ENCODE measurements around the gene HMCN1. TPM values are rescaled to one million over a fixed set of nuclear protein-coding genes. Genes with fewer than 3 reads are reported as not detected.

HMCN1 gene
- total RNA-seq, 2 donors from 2014 or later, result 6.5 to 7.4 TPM

DNA sequence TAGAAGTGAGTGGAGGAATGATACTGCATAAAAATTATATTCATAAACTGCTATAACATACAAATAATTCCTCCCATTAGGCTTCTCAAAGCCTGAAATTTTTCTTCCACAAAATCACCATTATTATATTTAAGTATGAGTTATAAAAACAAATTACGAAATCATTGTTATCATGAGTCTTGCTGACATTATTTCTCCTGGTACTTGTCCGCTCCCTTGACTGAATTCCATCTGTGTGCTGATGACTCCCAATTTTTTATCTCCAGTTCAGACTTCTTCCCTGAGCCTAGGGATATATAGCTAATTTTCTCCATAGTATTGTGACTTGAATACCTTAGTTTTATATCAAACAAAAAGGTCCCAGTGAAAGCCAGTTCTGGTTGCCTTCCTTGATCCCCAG, 268.2 kb downstream of the HMCN1 start:
- Mint-ChIP-seq H3K27me3 (ENCODE audit: insufficient read depth) (no peaks in the 10 kb centered on the region), H3K36me3 (ENCODE audit: low read depth) (no peaks in the 10 kb centered on the region), H3K4me1 (no peaks in the 10 kb centered on the region), H3K27ac (no peak overlapping the region), H3K9me3 (no peaks in the 10 kb centered on the region), H3K4me3 (no peak overlapping the region)
- 96 to 100% methylated on average over 1 to 2 of the region's 2 CpGs for WGBS, 2 experiments (ENCODE audit: insufficient coverage in 1 of 2, insufficient read length in 1 of 2)
- no peaks in the 10 kb centered on the region for H3K36me3 ChIP-seq (ENCODE audit: control insufficient read depth, insufficient read depth, low read length)
- no peak overlapping the region for H3K4me3 ChIP-seq (ENCODE audit: low read length)
- TF ChIP-seq, protein P1, sequence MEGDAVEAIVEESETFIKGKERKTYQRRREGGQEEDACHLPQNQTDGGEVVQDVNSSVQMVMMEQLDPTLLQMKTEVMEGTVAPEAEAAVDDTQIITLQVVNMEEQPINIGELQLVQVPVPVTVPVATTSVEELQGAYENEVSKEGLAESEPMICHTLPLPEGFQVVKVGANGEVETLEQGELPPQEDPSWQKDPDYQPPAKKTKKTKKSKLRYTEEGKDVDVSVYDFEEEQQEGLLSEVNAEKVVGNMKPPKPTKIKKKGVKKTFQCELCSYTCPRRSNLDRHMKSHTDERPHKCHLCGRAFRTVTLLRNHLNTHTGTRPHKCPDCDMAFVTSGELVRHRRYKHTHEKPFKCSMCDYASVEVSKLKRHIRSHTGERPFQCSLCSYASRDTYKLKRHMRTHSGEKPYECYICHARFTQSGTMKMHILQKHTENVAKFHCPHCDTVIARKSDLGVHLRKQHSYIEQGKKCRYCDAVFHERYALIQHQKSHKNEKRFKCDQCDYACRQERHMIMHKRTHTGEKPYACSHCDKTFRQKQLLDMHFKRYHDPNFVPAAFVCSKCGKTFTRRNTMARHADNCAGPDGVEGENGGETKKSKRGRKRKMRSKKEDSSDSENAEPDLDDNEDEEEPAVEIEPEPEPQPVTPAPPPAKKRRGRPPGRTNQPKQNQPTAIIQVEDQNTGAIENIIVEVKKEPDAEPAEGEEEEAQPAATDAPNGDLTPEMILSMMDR (conservative IDR thresholded peaks at IDR 0.05), result no peak
- no peaks in the 10 kb centered on the region for H3K27me3 ChIP-seq (ENCODE audit: control insufficient read depth, insufficient read depth, low read length, poor library complexity, severe bottlenecking)
- no peaks in the 10 kb centered on the region for H3K4me1 ChIP-seq (ENCODE audit: control insufficient read depth, insufficient read depth, low read length)
- no peak overlapping the region for H3K9ac ChIP-seq (ENCODE audit: extremely low read depth, low read length, poor library complexity, severe bottlenecking)
- H3K27ac ChIP-seq (ENCODE audit: low read depth, low read length), result no peak overlapping the region
- no peak for DNase-seq
- H3K9me3 ChIP-seq (ENCODE audit: control insufficient read depth, low read length), result no peaks in the 10 kb centered on the region

DNA sequence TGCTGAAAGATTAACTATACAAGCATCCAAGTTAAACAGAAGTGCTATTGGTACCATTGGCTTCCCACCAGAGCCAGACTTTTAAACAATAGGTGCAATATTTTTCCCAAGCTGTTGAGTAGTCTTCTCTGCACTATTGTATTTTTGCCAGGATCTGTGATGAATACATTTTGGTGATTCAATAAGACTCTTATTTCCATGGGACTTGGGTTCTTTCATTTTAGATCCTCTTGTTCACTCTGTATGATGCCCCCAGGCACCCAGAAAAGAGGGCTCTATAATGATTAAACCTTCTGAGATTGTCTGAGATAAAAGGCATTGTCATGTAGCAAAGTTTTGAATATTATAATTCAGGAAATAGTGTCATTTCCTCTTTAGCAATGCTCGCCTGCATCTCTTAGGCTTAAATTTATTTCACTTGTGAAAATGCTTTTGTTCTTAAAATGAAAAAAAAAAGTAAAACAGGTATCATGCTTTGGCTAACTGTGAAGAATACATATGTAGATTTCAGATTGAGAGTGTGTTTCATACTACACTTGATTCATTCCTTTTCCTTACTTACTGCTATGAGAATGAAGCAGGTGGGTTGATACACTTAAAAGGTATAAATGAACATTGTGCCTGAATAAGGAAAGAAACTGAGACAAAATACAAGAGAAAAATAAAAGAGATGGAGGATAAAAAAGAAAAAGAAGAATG, 275.0 kb downstream of the HMCN1 start:
- no peak overlapping the region for H3K4me3 Mint-ChIP-seq
- no peaks in the 10 kb centered on the region for H3K27me3 Mint-ChIP-seq (ENCODE audit: insufficient read depth)
- H3K27ac Mint-ChIP-seq, result no peak overlapping the region
- Histone ChIP-seq H3K9ac (ENCODE audit: extremely low read depth, low read length, poor library complexity, severe bottlenecking) (no peak overlapping the region), H3K4me3 (ENCODE audit: low read length) (no peak overlapping the region), H3K36me3 (ENCODE audit: control insufficient read depth, insufficient read depth, low read length) (no peaks in the 10 kb centered on the region), H3K27ac (ENCODE audit: low read depth, low read length) (no peak overlapping the region), H3K27me3 (ENCODE audit: control insufficient read depth, insufficient read depth, low read length, poor library complexity, severe bottlenecking) (no peaks in the 10 kb centered on the region), H3K9me3 (ENCODE audit: control insufficient read depth, low read length) (no peaks in the 10 kb centered on the region), H3K4me1 (ENCODE audit: control insufficient read depth, insufficient read depth, low read length) (peaks cover 6% of the 10 kb centered on the region)
- TF ChIP-seq, protein P1 (conservative IDR thresholded peaks at IDR 0.05), result no peak
- 87% methylated on average over 1 of the region's 1 CpG; no CpG with 5 or more reads in 1 of the 2 experiments for WGBS, 2 experiments (ENCODE audit: insufficient coverage in 1 of 2, insufficient read length in 1 of 2)
- DNase-seq, result no peak
- no peaks in the 10 kb centered on the region for H3K36me3 Mint-ChIP-seq (ENCODE audit: low read depth)
- H3K9me3 Mint-ChIP-seq, result no peaks in the 10 kb centered on the region
- H3K4me1 Mint-ChIP-seq, result peaks cover 6% of the 10 kb centered on the region

DNA sequence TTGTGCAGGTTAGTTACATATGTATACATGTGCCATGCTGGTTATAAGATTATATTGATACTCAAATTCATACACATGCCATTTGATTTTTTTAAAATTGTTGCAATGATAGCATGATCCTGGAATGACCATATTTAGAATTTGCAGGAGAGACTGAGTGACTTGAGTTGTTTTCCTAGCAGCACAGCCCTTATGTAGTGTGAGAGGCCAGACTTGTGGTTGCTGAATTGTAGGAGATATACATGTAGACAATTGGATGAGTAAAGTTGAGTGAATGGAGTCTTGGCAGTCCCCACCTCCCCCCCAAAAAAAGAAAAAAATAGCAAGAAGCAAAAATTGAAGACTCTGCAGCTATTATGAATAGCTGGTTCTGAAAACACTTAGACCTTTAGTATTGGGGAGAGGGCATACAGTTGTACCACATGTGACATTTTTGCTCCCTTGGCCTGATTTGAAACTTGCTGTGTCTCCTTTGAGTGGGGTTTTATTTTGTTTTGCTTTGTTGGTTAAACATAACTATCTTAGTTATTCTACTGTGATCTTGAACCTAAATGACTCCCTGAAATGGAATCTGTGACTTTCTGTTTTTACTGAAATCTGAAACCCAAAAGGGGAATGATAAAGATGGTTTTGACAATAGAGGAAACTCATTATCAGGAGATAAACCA, 280.3 kb downstream of the HMCN1 start:
- Histone ChIP-seq H3K4me3 (ENCODE audit: low read length) (no peak overlapping the region), H3K9me3 (ENCODE audit: control insufficient read depth, low read length) (no peaks in the 10 kb centered on the region), H3K27me3 (ENCODE audit: control insufficient read depth, insufficient read depth, low read length, poor library complexity, severe bottlenecking) (no peaks in the 10 kb centered on the region), H3K4me1 (ENCODE audit: control insufficient read depth, insufficient read depth, low read length) (no peaks in the 10 kb centered on the region), H3K27ac (ENCODE audit: low read depth, low read length) (no peak overlapping the region), H3K9ac (ENCODE audit: extremely low read depth, low read length, poor library complexity, severe bottlenecking) (no peak overlapping the region), H3K36me3 (ENCODE audit: control insufficient read depth, insufficient read depth, low read length) (no peaks in the 10 kb centered on the region)
- Mint-ChIP-seq H3K4me3 (no peak overlapping the region), H3K36me3 (ENCODE audit: low read depth) (no peaks in the 10 kb centered on the region), H3K27me3 (ENCODE audit: insufficient read depth) (no peaks in the 10 kb centered on the region), H3K4me1 (peaks cover 11% of the 10 kb centered on the region), H3K27ac (peak overlapping the region; percentile 61), H3K9me3 (no peaks in the 10 kb centered on the region)
- DNase-seq, result no peak
- TF ChIP-seq, protein P1 (conservative IDR thresholded peaks at IDR 0.05), result no peak

Data from endodermal cell (in vitro differentiated cells).